Daoy (cell line): ENCODE results near the gene RELN. TPM values are rescaled to one million over a fixed set of nuclear protein-coding genes. Genes with fewer than 3 reads are reported as not detected.
"Not testable (repeated sequence)": the region's sequence is repeated elsewhere in the genome, so short reads cannot be mapped to it uniquely, and the experiment has no call there.

Experiments used
- DNase-seq: peaks from one replicate; pipeline ENCODE4 v3.0.0-alpha.2; 2015; ENCODE audit warnings: low read depth
- total RNA-seq: library from RNA; depleted of rRNA; stranded (reverse); fragments of >200 nt; shearing (Covaris generic); gene quantifications from 2 replicates; pipeline ENCODE4 v1.2.3, GENCODE V29; 2014

Gene RELN
- total RNA-seq, 1 experiment from 2014 or later: 1.7 TPM

GRCh38 chr7:103787041-103787440 is 202.4 kb downstream of the RELN start:
- not testable (repeated sequence) for DNase-seq

DNA sequence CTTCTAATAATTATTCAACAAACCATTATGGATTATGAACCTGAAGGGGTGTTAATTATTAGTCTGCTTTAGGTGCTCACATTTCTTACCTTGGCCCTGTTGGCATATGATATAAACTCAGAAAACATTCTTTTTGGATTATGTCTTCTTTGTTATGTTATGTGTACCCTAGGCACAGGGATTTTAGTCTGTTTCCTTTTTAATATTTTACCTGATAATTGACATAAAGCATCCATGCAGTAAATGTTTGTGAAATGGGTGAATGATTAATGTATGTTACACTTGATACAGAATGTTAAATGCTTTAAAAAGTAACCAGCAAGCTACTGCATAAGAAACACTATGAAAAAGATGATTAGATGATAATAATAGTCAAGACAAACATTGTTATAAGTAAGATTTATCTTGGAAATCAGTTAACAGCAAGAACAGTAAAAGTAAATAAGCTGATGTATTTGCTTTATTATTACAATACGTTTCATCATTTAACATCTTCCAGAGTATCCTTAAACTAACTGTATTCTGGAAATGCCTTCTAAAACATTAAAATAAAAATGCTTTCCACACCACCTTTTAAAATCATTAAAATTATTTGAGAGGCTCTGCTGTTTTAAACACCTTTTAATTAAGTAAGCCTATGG is 204.7 kb downstream of the RELN start:
- DNase-seq: no peak

- DNase-seq: no peak
Observed at GRCh38 chr7:103781409-103781808, 208.0 kb downstream of the RELN start.

- DNase-seq: not testable (repeated sequence)
Observed at GRCh38 chr7:103780561-103780960, 208.9 kb downstream of the RELN start.

DNA sequence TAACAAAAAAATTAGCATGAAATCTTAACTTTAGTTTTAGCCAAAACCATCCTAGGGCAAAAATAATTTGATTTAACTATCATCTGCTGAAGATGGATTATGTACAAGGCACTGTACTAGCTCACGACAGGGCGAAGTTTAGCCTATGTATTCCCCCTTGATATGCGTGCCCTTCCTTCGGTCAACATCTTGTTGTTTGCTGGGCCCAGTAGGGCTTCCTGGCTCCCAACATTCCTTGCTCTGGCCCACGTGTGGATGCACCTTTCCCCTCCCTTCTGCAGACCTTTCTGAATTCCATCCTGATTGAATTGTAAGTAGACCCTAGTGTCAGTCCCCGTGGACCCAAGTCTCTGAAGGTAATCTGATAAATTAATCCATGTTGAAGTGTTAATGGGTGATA is 212.0 kb downstream of the RELN start:
- DNase-seq: no peak

GRCh38 chr7:103773726-103774125 is 215.7 kb downstream of the RELN start:
- DNase-seq: no peak

DNA sequence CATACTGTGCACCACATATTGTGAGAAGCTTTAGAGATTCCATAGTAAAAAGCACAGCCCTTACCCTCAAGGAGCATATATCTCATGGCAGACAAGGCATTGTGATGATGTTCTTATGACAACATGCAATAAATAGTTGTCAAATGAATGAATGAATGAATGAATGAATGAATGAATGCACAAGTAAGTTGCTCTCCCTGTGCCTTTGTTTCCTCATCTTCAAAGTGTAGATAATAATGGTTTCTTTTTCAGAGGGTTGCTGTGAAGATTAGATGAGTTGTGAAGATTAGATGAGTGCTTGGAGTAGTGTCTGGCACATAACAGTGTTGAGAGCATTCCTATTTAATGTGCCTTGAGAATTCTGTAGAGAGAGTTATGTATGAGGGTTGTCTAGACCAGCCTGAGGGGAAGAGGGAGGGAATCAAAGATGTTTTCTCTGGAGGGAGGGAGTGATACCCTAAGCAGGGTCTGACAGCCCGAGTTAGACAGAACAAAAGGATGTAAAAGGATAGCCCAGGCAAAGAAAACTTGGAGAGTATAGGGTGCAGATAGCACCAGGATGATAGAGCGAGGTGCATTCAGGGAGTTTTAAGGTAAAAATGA is 217.2 kb downstream of the RELN start:
- no peak for DNase-seq

GRCh38 chr7:103771294-103771693 is 218.2 kb downstream of the RELN start:
- DNase-seq: no peak

DNA sequence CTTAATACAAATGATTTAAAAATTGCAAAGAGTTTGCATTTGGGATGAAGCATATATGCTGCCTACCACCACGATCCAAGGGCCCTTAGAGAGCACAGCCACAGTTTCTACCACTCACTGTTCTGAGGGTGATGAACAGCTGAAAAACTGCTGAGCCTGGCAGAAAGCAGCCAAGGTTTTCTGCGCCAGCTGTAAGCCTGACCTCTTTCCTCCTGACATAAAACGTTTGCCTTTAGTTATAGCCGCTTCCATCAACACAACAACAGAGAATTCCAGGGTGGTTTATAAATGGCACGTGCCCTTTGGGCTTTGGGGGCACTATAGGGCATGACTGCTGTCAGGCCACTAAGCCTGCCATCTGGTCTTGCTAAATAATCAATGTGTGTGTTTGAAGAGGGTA is 222.8 kb downstream of the RELN start:
- no peak for DNase-seq

DNA sequence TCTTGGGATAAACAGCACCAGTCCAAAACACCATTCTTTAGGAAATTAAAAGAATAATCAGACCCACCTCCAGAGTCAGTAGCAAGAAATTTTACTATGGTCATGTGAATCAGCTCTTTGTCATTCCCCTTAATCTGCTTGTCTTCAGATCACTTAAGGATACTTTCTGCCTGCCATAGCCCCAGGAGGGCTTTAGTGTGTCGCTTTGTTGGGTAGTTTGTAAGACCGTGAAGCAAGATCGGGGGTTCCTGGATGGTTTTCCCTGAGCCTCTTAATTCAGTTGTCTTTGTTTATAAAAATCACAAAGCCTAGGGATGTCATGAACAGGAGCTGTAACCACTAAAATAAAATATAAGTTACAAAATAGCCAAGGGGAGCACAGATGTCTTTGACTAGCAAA is 223.6 kb downstream of the RELN start:
- no peak for DNase-seq

GRCh38 chr7:103764901-103765300 is 224.6 kb downstream of the RELN start:
- no peak for DNase-seq

- DNase-seq: no peak
Observed at GRCh38 chr7:103762877-103763276, 226.6 kb downstream of the RELN start.

DNA sequence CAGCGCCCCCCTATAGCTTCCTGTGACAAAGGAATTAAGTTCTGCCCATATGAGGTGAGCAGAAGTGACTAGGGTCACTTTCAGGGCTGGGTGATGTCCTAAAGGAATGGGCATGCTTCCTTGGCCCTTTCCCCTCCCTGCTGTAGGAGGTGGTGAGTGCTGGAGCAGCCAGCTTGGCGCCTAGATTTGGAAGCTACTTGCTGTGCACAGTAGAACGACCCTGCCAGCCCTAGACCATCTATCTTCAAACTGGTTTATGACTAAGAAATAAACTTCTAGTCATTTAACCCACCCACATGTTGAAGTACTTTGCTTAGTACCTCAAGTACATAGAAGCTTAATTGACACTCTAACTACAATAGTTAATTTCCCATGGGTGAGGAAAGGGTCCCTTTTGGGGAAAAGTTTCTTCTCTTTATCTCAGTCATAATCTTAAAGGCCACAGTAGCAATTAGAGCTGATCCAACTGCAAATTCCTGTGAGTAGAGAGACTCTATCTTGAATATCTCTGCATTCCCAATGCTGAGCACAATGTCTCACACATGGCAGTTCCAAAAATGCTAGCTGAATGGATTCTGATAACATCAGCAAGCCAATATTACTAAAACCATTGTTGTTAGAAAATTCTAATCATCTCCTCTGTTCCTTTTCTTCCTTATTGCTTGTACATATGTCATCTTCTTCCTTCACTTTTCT is 227.2 kb downstream of the RELN start:
- DNase-seq: no peak

GRCh38 chr7:103752995-103753394 is 236.5 kb downstream of the RELN start:
- DNase-seq: no peak

GRCh38 chr7:103751311-103751880 is 238.1 kb downstream of the RELN start:
- no peak for DNase-seq

GRCh38 chr7:103748680-103749079 is 240.8 kb downstream of the RELN start:
- DNase-seq: no peak

DNA sequence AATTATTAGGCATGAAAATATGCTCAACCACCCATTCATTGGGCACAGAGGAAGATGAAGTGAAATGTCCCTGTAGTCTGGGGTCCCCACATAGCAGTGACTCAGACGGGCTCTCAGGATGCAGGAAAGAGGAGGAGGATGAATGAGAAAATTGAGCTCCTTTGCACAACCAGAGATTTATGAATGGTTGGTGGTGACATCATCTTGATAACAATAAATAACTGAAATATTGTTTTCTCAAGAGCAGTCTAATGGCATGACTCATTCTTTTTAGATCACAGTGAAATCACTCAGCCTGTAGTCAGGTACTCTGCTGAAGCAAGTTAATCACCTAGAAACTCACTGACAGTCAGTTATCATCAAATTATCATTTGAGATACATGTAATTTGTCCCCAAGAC is 254.1 kb downstream of the RELN start:
- peak; percentile 86 for DNase-seq

GRCh38 chr7:103731169-103731568 is 258.3 kb downstream of the RELN start:
- DNase-seq: no peak

- DNase-seq: no peak
Observed at GRCh38 chr7:103729026-103729425, 260.4 kb downstream of the RELN start.

DNA sequence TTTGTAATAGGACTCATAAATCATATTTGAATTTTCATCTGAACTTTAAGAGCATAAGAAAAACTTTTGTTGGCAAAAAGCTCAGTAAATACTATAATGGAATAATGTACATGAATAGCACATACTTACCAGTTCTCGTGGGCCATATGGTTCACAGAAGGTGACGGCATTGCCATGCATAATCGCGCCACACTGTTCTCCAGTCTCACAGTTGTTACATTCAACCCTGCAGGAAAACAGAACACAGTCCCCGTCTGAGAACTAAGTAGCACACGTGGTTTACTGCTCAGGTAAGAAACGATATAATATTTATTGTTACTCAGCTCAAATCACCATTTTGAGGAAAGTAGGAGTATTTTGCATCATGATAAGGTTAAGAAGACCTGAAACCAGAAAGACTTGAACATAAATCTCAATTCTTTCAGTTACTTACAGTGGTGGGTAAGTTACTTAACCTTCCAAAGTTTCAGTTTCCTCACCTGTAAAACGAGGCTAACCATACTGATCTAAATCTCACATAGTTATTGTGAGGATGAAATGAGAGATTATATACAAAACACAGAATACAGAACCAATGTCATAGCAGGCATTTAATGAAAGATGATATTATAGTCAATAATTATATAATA is 261.4 kb downstream of the RELN start:
- no peak for DNase-seq

DNA sequence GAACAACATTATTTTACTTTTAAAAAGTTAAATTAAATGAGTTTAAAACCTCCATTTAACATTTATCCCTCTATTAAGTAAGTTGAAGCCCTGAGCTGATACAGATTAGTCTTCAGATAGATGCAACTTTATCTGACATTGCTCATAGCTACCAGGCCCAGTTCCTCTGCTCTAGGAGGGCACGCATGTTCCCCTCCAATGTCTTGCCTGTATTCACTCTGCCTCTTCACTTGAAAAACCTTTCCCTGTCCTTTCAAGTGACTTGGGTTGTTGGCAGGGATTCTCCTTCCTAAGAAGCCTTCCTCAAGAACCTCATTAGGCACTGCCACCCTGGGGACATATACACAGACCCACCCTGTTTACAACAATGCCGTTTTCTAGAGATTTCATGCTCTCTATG is 270.4 kb downstream of the RELN start:
- peak; percentile 30 for DNase-seq

DNA sequence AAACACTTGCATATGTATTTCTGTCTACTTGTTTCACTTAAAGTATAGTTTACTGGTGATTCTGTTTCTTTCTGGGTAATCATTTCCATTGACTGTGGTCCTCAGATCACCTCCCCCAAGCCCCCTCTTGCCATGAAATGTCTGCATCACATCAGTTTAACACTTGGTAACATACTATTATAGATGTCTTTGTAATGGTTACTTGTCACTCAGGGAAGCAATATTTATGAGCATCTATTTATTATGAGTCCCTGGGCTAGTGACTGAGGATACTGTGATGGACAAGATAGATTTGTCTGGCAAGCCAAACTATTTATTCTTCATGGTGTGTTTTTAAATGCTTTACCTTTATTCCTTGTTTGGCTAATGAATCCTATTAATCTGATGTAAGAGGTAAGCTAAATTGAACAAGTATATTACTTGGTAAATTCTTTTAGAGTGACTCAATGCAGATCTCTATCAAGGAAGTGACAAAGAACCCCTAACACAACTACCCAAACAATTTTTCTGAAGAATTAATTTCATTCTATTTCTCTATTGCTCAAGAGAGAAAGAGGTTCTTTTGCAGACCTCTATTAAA is 270.9 kb downstream of the RELN start:
- no peak for DNase-seq
